A549 (cell line): ENCODE data around the gene RIMS1. TPM values are rescaled to one million over a fixed set of nuclear protein-coding genes. Genes with fewer than 3 reads are reported as not detected.

Experiments
- ATAC-seq, 2 experiments: fragments of 200-7000 bp in 1 of 2; fragments of >200 bp in 1 of 2; cut with Nextera tagmentation in 1 of 2; cut with Tn5 transposase in 1 of 2; 3 replicates each; pipeline versions ENCODE4 v1.8.0 to v1.9.1; 2018 to 2020; ENCODE audit warnings: mild to moderate bottlenecking in 1 of 2, moderate library complexity in 1 of 2
- CTCF ChIA-PET: fragments of 300-600 bp; sonication (Branson Sonifier 250); formaldehyde crosslinking; extraction: SDS; loops from one replicate; lab custom pipeline; 2021; ENCODE audit warnings: antibody characterized with exemption, inconsistent platforms; lab: Yijun Ruan, JAX
- POLR2A ChIA-PET: fragments of 350-600 bp; formaldehyde crosslinking; extraction: SDS; loops from one replicate; lab custom pipeline; 2021; ENCODE audit warnings: antibody characterized with exemption, inconsistent platforms; lab: Yijun Ruan, JAX
- DNase-seq, 2 experiments: peaks; one replicate each; pipeline versions ENCODE4 v3.0.0 to v3.0.0-alpha.2; 2011 to 2016; ENCODE audit warnings: low read depth in 1 of 2, low spot score in 1 of 2
- FAIRE-seq: peaks from 2 replicates; lab custom pipeline; 2011; peaks lifted over from hg19 to GRCh38; lab: Jason Lieb, UNC
- H3K27ac ChIP-seq, 2 experiments: fragments of >200 bp; sonication (Bioruptor Twin); formaldehyde crosslinking; 3 replicates each; pipeline ENCODE4 v1.5.1; 2016 to 2017
- H3K4me1 ChIP-seq: fragments of >200 bp; sonication (Bioruptor Twin); formaldehyde crosslinking; 3 replicates; pipeline ENCODE4 v1.6.1; 2016
- H3K4me2 ChIP-seq: fragments of >200 bp; sonication (Bioruptor Twin); formaldehyde crosslinking; 3 replicates; pipeline ENCODE4 v1.6.1; 2016
- H3K4me3 ChIP-seq: fragments of >200 bp; sonication (Bioruptor Twin); formaldehyde crosslinking; 3 replicates; pipeline ENCODE4 v1.5.1; 2016
- H3K9me3 ChIP-seq: fragments of >200 bp; sonication (Bioruptor Twin); formaldehyde crosslinking; 3 replicates; pipeline ENCODE4 v1.6.1; 2016
- CBX2 ChIP-seq: fragments of 200-600 bp; sonication (generic); IDR thresholded peaks from 2 replicates; pipeline ENCODE4 v1.6.1; 2016; ENCODE audit warnings: low read depth, mild to moderate bottlenecking, borderline replicate concordance
- CEBPB ChIP-seq, 2 experiments: fragments of >200 bp in 1 of 2; sonication (Bioruptor Twin) in 1 of 2; formaldehyde crosslinking in 1 of 2; IDR thresholded peaks; 2 replicates each; pipeline ENCODE4 v1.6.1; 2012 to 2016
- CTCF ChIP-seq: fragments of >200 bp; sonication (Bioruptor Twin); formaldehyde crosslinking; IDR thresholded peaks from 3 replicates; pipeline ENCODE4 v1.5.1; 2016
- E2F6 ChIP-seq: IDR thresholded peaks from 2 replicates; pipeline ENCODE4 v1.6.1; 2012; ENCODE audit warnings: low read depth, borderline replicate concordance
- EHF ChIP-seq: fragments of 250-450 bp; sonication (Bioruptor Pico); IDR thresholded peaks from 2 replicates; pipeline ENCODE4 v1.5.0; 2020; ENCODE audit warnings: mild to moderate bottlenecking
- FOSL2 ChIP-seq, 2 experiments: fragments of 450-650 bp in 1 of 2; fragments of >200 bp in 1 of 2; sonication (Bioruptor Twin) in 1 of 2; formaldehyde crosslinking; IDR thresholded peaks; 2 replicates each; pipeline versions ENCODE4 v1.5.0 to v1.6.1; 2016 to 2020; ENCODE audit warnings: mild to moderate bottlenecking in 1 of 2, moderate library complexity in 1 of 2
- HEYL ChIP-seq: fragments of 250-450 bp; sonication (Bioruptor Pico); IDR thresholded peaks from 2 replicates; pipeline ENCODE4 v1.8.0; 2021; ENCODE audit warnings: mild to moderate bottlenecking, moderate library complexity
- HMGXB4 ChIP-seq: fragments of 250-450 bp; sonication (Bioruptor Pico); IDR thresholded peaks from 2 replicates; pipeline ENCODE4 v1.5.0; 2021; ENCODE audit warnings: mild to moderate bottlenecking, moderate library complexity, borderline replicate concordance
- HOXB5 ChIP-seq: fragments of 250-450 bp; sonication (Bioruptor Pico); IDR thresholded peaks from 2 replicates; pipeline ENCODE4 v1.5.0; 2020; ENCODE audit warnings: mild to moderate bottlenecking, moderate library complexity
- JUNB ChIP-seq: fragments of >200 bp; sonication (Bioruptor Twin); formaldehyde crosslinking; IDR thresholded peaks from 2 replicates; pipeline ENCODE4 v1.6.1; 2016
- MAFK ChIP-seq: fragments of 450-650 bp; IDR thresholded peaks from 2 replicates; pipeline ENCODE4 v1.6.1; 2014; ENCODE audit not compliant: partially characterized antibody
- MYC ChIP-seq: IDR thresholded peaks from 2 replicates; pipeline ENCODE4 v1.6.1; 2012; ENCODE audit warnings: mild to moderate bottlenecking, inconsistent platforms, low read length, improper control_type of control experiment, borderline replicate concordance
- NPAS2 ChIP-seq: fragments of 250-450 bp; sonication (Bioruptor Pico); IDR thresholded peaks from 2 replicates; pipeline ENCODE4 v1.8.0; 2022; ENCODE audit warnings: mild to moderate bottlenecking, moderate library complexity, borderline replicate concordance
- POLR2A ChIP-seq: IDR thresholded peaks from 2 replicates; pipeline ENCODE4 v1.6.1; 2012; ENCODE audit warnings: mild to moderate bottlenecking, low read length
- RAD21 ChIP-seq, 2 experiments: fragments of >200 bp in 1 of 2; sonication (Bioruptor Twin) in 1 of 2; formaldehyde crosslinking in 1 of 2; IDR thresholded peaks in 1 of 2; conservative IDR thresholded peaks in 1 of 2; 2 replicates in 1 of 2; 3 replicates in 1 of 2; pipeline ENCODE4 v1.6.1; 2012 to 2018; ENCODE audit warnings: inconsistent platforms in 1 of 2
- RARB ChIP-seq: fragments of 250-450 bp; sonication (Bioruptor Pico); IDR thresholded peaks from 2 replicates; pipeline ENCODE4 v1.8.0; 2021; ENCODE audit warnings: mild to moderate bottlenecking, moderate library complexity
- RFX5 ChIP-seq: fragments of 450-650 bp; IDR thresholded peaks from 2 replicates; pipeline ENCODE4 v1.7.1; 2014; ENCODE audit warnings: antibody characterized with exemption, mild to moderate bottlenecking, moderate library complexity
- RNF2 ChIP-seq: fragments of 200-600 bp; sonication (generic); IDR thresholded peaks from 2 replicates; pipeline ENCODE4 v1.6.1; 2016; ENCODE audit warnings: low read depth, mild to moderate bottlenecking, antibody characterized with exemption, moderate library complexity, borderline replicate concordance
- SREBF2 ChIP-seq: fragments of 450-650 bp; IDR thresholded peaks from 2 replicates; pipeline ENCODE4 v1.6.1; 2014; ENCODE audit warnings: mild to moderate bottlenecking, moderate library complexity
- TFCP2L1 ChIP-seq: fragments of 250-450 bp; sonication (Bioruptor Pico); IDR thresholded peaks from 2 replicates; pipeline ENCODE4 v1.5.0; 2021; ENCODE audit warnings: mild to moderate bottlenecking
- USF2 ChIP-seq: fragments of 450-650 bp; IDR thresholded peaks from 2 replicates; pipeline ENCODE4 v1.6.1; 2014; ENCODE audit warnings: antibody characterized with exemption
- ZC3H11A ChIP-seq: fragments of 450-650 bp; IDR thresholded peaks from 2 replicates; pipeline ENCODE4 v1.6.1; 2014; ENCODE audit warnings: antibody characterized with exemption, mild to moderate bottlenecking
- ZSCAN20 ChIP-seq: fragments of 250-450 bp; sonication (Bioruptor Pico); IDR thresholded peaks from 2 replicates; pipeline ENCODE4 v1.8.0; 2022; ENCODE audit warnings: mild to moderate bottlenecking, moderate library complexity
- WGBS: methylation state at CpG from one replicate; pipeline ENCODE4 v1.1.6; 2017; ENCODE audit errors: missing lambda C conversion rate; 5-methylcytosine and 5-hydroxymethylcytosine counted together
- polyA plus RNA-seq, 4 experiments: library from polyadenylated mRNA; depleted of rRNA in 3 of 4; stranded (reverse); fragments of >200 nt; fragmentation: RNase III in 1 of 4; extraction: RNeasy Plus Mini Kit Qiagen cat#74134 plus additional on column Dnase treatment in 1 of 4; gene quantifications; 2 replicates in 3 of 4; 3 replicates in 1 of 4; pipeline ENCODE4 v1.2.3, GENCODE V29; 2011 to 2017

RIMS1 gene
- polyA plus RNA-seq, 2 of the 4 experiments (the other 2 are of a cell fraction), result 0.03 TPM; not detected in 1

- TF ChIP-seq EHF (CRISPR knock-in tag) (no peak), HOXB5 (CRISPR knock-in tag) (no peak), RNF2 (no peak), CBX2 (no peak), FOSL2 (IDR thresholded peaks at IDR 0.05) (no peak), FOSL2 (CRISPR knock-in tag; IDR thresholded peaks at IDR 0.05) (no peak), SREBF2 (no peak)
- H3K4me2 ChIP-seq, result no peak overlapping the region
- no peaks in the 10 kb centered on the region for H3K4me1 ChIP-seq
- no peak overlapping the region for H3K4me3 ChIP-seq
- no peaks in the 10 kb centered on the region for H3K9me3 ChIP-seq
- 18% methylated on average over 2 of the region's 2 CpGs for WGBS
- POLR2A ChIA-PET, result no interaction called here
- CTCF ChIA-PET, result interaction anchor here (1.0 kb wide), 1 partner anchor 177 kb away, joined by 3 read pairs; no protein-coding TSS in a partner anchor
- FAIRE-seq (no peak), ATAC-seq (no peak), DNase-seq (no peak)
- no peak overlapping the region for H3K27ac ChIP-seq
These were observed 145.1 kb downstream of the RIMS1 start for GRCh38 chr6:72031471-72031870.

- WGBS, result 0% methylated on average over 2 of the region's 2 CpGs
- ChIA-PET CTCF (interaction anchor here (1.0 kb wide), 1 partner anchor 178 kb away, joined by 3 read pairs; no protein-coding TSS in a partner anchor), POLR2A (no interaction called here)
- FAIRE-seq (no peak), ATAC-seq (no peak), DNase-seq (no peak)
- Histone ChIP-seq H3K4me1 (no peaks in the 10 kb centered on the region), H3K27ac (no peak overlapping the region), H3K4me3 (no peak overlapping the region), H3K9me3 (no peaks in the 10 kb centered on the region), H3K4me2 (no peak overlapping the region)
- TF ChIP-seq RARB (CRISPR knock-in tag) (no peak), ZC3H11A (no peak), CTCF (no peak), TFCP2L1 (CRISPR knock-in tag) (no peak), HMGXB4 (no peak), HOXB5 (CRISPR knock-in tag) (no peak), HEYL (CRISPR knock-in tag) (no peak), POLR2A (no peak), MAFK (no peak), FOSL2 (IDR thresholded peaks at IDR 0.05) (no peak), FOSL2 (CRISPR knock-in tag; IDR thresholded peaks at IDR 0.05) (no peak), RFX5 (no peak), USF2 (no peak), CEBPB (IDR thresholded peaks at IDR 0.05) (no peak), NPAS2 (CRISPR knock-in tag) (no peak), RAD21 (conservative IDR thresholded peaks at IDR 0.05 in 1 of 2, IDR thresholded peaks at IDR 0.05 in 1 of 2) (no peak)
These were observed 145.7 kb downstream of the RIMS1 start for GRCh38 chr6:72032086-72032485.

- TF ChIP-seq USF2, result no peak
- TF ChIP-seq E2F6, result no peak
- TF ChIP-seq CBX2, result no peak
- no peak for TF ChIP-seq SREBF2
- TF ChIP-seq ZSCAN20 (CRISPR knock-in tag), result no peak
- no peak for TF ChIP-seq MYC
- no peak for TF ChIP-seq RNF2
- TF ChIP-seq HEYL (CRISPR knock-in tag), result no peak
- TF ChIP-seq JUNB, result no peak
- TF ChIP-seq EHF (CRISPR knock-in tag), result no peak
- ATAC-seq, result no peak
- Histone ChIP-seq H3K9me3 (no peaks in the 10 kb centered on the region), H3K4me2 (no peak overlapping the region), H3K27ac (no peak overlapping the region), H3K4me3 (no peak overlapping the region), H3K4me1 (no peaks in the 10 kb centered on the region)
- CTCF ChIA-PET, result no interaction called here
- DNase-seq, result no peak
- POLR2A ChIA-PET, result no interaction called here
- no peak for FAIRE-seq
These were observed 149.1 kb downstream of the RIMS1 start for GRCh38 chr6:72035486-72035885.
